Renal cortical epithelial cell (primary cell): Measurements from ENCODE around the gene TENM3. TPM values are rescaled to one million over a fixed set of nuclear protein-coding genes. Genes with fewer than 3 reads are reported as not detected.
"Not testable (repeated sequence)": the region's sequence is repeated elsewhere in the genome, so short reads cannot be mapped to it uniquely, and the experiment has no call there.

Experiments
- DNase-seq: peaks from one replicate; pipeline ENCODE4 v3.0.0-alpha.2; 2011; ENCODE audit warnings: low read depth
- total RNA-seq: library from RNA; depleted of rRNA; stranded (reverse); fragments of >200 nt; gene quantifications from 2 replicates; pipeline ENCODE4 v1.2.3, GENCODE V29; 2014

The TENM3 gene
- total RNA-seq, 1 donor from 2014 or later, result 4.5 TPM

GRCh38 chr4:182808673-182809416 lies 565.6 kb downstream of the TENM3 start:
- no peak for DNase-seq

- no peak for DNase-seq
These were observed 566.4 kb downstream of the TENM3 start for GRCh38 chr4:182809417-182810102.

DNA sequence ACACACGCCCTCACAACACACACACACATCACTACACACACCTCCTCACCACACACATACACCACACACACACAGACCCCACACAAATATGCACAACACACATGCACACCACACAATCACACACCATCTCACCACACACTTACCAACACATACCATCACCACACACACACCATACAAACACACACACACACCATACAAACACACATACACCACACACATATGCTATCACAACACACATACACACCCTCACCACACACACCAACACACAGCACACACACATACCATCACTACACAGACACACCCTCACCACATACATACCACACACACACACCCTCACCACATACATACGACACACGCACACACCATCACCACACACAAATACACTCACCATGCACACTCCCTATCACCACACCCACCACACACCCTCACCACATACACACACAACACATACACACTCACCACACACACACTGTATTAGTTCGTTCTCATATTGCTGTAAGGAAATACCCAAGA lies 567.0 kb downstream of the TENM3 start:
- no peak for DNase-seq

- DNase-seq, result no peak
These were observed 569.7 kb downstream of the TENM3 start for GRCh38 chr4:182812916-182813315.

GRCh38 chr4:182814065-182814464 lies 570.9 kb downstream of the TENM3 start:
- not testable (repeated sequence) for DNase-seq

DNA sequence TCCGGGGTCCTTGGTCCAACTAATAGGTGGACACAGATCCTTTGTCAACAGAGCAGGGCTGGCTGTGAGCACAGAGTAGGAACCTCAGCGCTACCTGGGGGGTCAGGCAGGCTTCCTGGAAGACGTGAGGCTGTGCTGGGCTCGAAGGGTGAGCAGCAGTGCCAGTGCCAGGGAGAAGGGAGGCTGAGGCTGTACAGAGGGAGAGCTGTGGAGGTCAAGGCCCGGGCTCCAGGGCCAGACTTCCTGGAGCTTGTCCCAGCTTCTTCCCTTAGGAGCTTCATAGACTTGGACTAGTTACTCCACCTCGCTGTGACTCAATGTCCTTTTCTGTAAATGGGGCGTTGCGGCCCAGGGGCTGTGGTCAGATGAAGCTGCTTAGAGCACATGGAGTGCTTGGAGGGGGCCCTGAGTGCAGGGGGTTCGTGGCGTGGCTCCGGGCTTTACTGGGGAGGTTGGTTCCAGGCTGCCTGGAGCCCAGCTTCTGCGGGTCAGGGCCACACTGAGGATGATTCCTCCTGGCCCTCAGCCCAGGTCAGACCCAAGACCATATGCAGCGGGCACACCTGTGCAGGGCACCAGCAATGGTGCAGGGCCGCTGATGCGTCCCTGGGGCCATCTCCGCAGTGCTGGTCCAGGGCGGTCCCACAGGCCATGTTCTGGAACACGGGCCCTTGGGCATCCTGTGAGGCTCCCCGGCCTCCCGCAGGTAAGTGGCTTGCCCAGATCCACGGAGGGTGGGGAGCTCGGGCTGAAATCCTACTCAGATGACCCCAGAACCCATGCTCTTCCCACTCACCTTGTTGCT lies 575.9 kb downstream of the TENM3 start:
- DNase-seq, result no peak

- DNase-seq, result no peak
These were observed 576.5 kb downstream of the TENM3 start for GRCh38 chr4:182819751-182820150.

- DNase-seq, result no peak
These were observed 579.4 kb downstream of the TENM3 start for GRCh38 chr4:182822554-182822953.

- DNase-seq, result no peak
These were observed 580.4 kb downstream of the TENM3 start for GRCh38 chr4:182823576-182823975.

GRCh38 chr4:182825003-182825402 lies 581.8 kb downstream of the TENM3 start:
- no peak for DNase-seq

DNA sequence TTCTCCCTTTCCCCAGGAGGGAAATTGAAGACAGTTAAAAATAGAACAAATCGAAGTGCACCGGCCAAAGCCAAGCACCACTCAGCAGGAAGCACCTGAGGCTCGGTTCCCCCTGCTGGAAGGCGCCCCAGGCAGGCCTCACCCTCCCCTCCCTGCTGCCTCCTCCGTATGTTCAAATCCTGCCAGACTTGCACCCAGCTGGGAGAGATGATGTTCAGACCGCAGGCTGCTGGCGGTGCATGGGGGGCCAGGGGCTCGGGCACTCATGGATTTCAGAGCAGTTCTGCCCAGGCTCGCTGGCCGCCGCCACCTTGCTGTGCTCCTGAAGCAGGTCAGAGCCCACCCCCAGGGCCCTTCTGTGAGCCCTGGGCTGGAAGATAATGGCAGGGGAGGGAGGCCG lies 582.6 kb downstream of the TENM3 start:
- no peak for DNase-seq

- no peak for DNase-seq
These were observed 583.2 kb downstream of the TENM3 start for GRCh38 chr4:182826391-182826790.

- DNase-seq, result no peak
These were observed 584.0 kb downstream of the TENM3 start for GRCh38 chr4:182827166-182827565.

DNA sequence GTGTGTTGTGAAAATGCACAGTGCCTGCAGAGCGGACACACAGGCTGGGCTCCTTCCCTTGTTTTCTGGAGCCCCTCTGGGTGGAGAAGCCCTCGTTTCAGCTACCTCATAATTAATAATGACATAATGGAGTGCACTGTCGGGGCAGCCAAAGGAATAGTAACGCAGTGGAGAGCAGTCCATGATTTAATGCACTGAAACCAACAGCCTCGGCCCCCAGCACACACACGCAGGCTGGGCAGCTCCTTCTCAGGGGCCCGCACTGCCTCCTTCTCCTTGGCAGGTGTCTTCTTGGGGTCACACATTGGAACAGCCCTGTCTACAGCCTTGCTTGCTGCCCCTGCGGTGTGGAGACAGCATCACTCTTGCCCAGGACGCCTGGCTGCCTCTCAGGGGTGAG lies 584.8 kb downstream of the TENM3 start:
- no peak for DNase-seq

GRCh38 chr4:182828360-182829025 lies 585.3 kb downstream of the TENM3 start:
- DNase-seq, result no peak

DNA sequence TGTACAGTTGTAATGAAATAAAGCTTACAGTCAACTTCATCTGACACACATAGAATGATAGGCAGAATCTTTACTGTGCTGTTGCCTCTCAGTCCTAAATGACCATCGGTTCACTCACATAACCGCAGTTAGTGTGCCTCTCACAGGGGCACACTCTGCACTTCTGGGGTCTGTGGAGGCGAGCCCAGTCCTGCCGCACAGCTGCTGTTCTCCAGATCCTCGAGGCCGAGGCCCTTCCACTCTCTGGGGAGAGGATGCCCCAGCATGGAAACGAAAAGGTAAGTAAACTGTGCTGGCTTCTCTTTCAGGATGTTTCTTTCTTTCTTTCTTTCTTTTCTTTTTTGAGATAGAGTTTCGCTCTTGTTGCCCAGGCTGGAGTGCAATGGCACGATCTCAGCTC lies 586.0 kb downstream of the TENM3 start:
- DNase-seq, result no peak

GRCh38 chr4:182831376-182831775 lies 588.2 kb downstream of the TENM3 start:
- DNase-seq, result no peak

- no peak for DNase-seq
These were observed 589.3 kb downstream of the TENM3 start for GRCh38 chr4:182832352-182833120.

- DNase-seq, result no peak
These were observed 592.0 kb downstream of the TENM3 start for GRCh38 chr4:182835006-182835740.

- DNase-seq, result no peak
These were observed 594.6 kb downstream of the TENM3 start for GRCh38 chr4:182837831-182838230.
